H9 (cell line): ENCODE measurements around the gene MRTFB. TPM values are rescaled to one million over a fixed set of nuclear protein-coding genes. Genes with fewer than 3 reads are reported as not detected.

ENCODE experiments used
- DNase-seq: peaks from one replicate; pipeline ENCODE4 v3.0.0-alpha.2; 2017
- H2AFZ ChIP-seq: one replicate; pipeline ENCODE4 v1.6.1; 2013; ENCODE audit warnings: mild to moderate bottlenecking, low read length, control low read depth, moderate library complexity
- H2AK5ac ChIP-seq: 2 replicates; pipeline ENCODE4 v1.6.1; 2013; ENCODE audit warnings: low read length, control low read depth, mixed read lengths; ENCODE audit not compliant: insufficient read length
- H2BK120ac ChIP-seq: one replicate; pipeline ENCODE4 v1.6.1; 2013; ENCODE audit warnings: low read depth, mild to moderate bottlenecking, low read length, control low read depth, inconsistent platforms; ENCODE audit not compliant: poor library complexity, severe bottlenecking
- H2BK12ac ChIP-seq: 2 replicates; pipeline ENCODE4 v1.6.1; 2013; ENCODE audit warnings: low read length, control low read depth, mixed read lengths, low read depth; ENCODE audit not compliant: insufficient read length
- H2BK15ac ChIP-seq: 2 replicates; pipeline ENCODE4 v1.6.1; 2013; ENCODE audit warnings: low read depth, low read length, control low read depth
- H2BK20ac ChIP-seq: one replicate; pipeline ENCODE4 v1.6.1; 2013; ENCODE audit warnings: low read depth, mild to moderate bottlenecking, low read length, control low read depth, inconsistent platforms; ENCODE audit not compliant: poor library complexity, severe bottlenecking
- H2BK5ac ChIP-seq: 2 replicates; pipeline ENCODE4 v1.6.1; 2013; ENCODE audit warnings: low read length, control low read depth, mixed read lengths; ENCODE audit not compliant: insufficient read length
- H3K14ac ChIP-seq: 2 replicates; pipeline ENCODE4 v1.6.1; 2013; ENCODE audit warnings: low read length, control low read depth; ENCODE audit not compliant: insufficient read depth
- H3K18ac ChIP-seq: 2 replicates; pipeline ENCODE4 v1.6.1; 2013; ENCODE audit warnings: low read depth, mild to moderate bottlenecking, mixed read lengths, low read length, control low read depth; ENCODE audit not compliant: insufficient read length
- H3K23ac ChIP-seq: 2 replicates; pipeline ENCODE4 v1.6.1; 2013; ENCODE audit warnings: low read length, control low read depth, mixed read lengths, low read depth; ENCODE audit not compliant: insufficient read length
- H3K23me2 ChIP-seq: 2 replicates; pipeline ENCODE4 v1.6.1; 2013; ENCODE audit warnings: low read depth, mild to moderate bottlenecking, mixed read lengths, low read length, control low read depth; ENCODE audit not compliant: insufficient read length, poor library complexity, severe bottlenecking
- H3K27ac ChIP-seq: 2 replicates; pipeline ENCODE4 v1.5.1; 2013; ENCODE audit warnings: low read length, control low read depth, mixed read lengths, low read depth; ENCODE audit not compliant: insufficient read length
- H3K27me3 ChIP-seq: 2 replicates; pipeline ENCODE4 v1.6.1; 2013; ENCODE audit warnings: low read length, control low read depth, inconsistent platforms; ENCODE audit not compliant: insufficient read depth
- H3K4ac ChIP-seq: 2 replicates; pipeline ENCODE4 v1.6.1; 2013; ENCODE audit warnings: low read depth, mild to moderate bottlenecking, control low read depth, inconsistent platforms, low read length, moderate library complexity
- H3K4me1 ChIP-seq: 2 replicates; pipeline ENCODE4 v1.6.1; 2013; ENCODE audit warnings: low read length, control low read depth, inconsistent platforms; ENCODE audit not compliant: insufficient read depth
- H3K4me2 ChIP-seq: 2 replicates; pipeline ENCODE4 v1.6.1; 2013; ENCODE audit warnings: low read length, control low read depth, mixed read lengths; ENCODE audit not compliant: insufficient read length, insufficient read depth
- H3K56ac ChIP-seq: 2 replicates; pipeline ENCODE4 v1.6.1; 2013; ENCODE audit warnings: low read depth, mild to moderate bottlenecking, mixed read lengths, low read length, control low read depth; ENCODE audit not compliant: insufficient read length
- H3K79me1 ChIP-seq: 2 replicates; pipeline ENCODE4 v1.6.1; 2013; ENCODE audit warnings: low read depth, mild to moderate bottlenecking, moderate library complexity, low read length, control low read depth, inconsistent platforms; ENCODE audit not compliant: insufficient read depth, poor library complexity, severe bottlenecking
- H3K79me2 ChIP-seq: 2 replicates; pipeline ENCODE4 v1.6.1; 2013; ENCODE audit warnings: low read length, control low read depth, inconsistent platforms; ENCODE audit not compliant: insufficient read depth
- H3K9ac ChIP-seq: 2 replicates; pipeline ENCODE4 v1.6.1; 2013; ENCODE audit warnings: low read length, control low read depth, mixed read lengths; ENCODE audit not compliant: insufficient read length; ENCODE audit errors: extremely low read depth
- H3K9me3 ChIP-seq: one replicate; pipeline ENCODE4 v1.6.1; 2013; ENCODE audit warnings: low read depth, low read length, inconsistent platforms; ENCODE audit not compliant: control insufficient read depth
- H3T11ph ChIP-seq: one replicate; pipeline ENCODE4 v1.6.1; 2013; ENCODE audit warnings: mild to moderate bottlenecking, low read length, control low read depth, inconsistent platforms
- H4K20me1 ChIP-seq: one replicate; pipeline ENCODE4 v1.6.1; 2013; ENCODE audit not compliant: control insufficient read depth, insufficient read length, insufficient read depth
- H4K5ac ChIP-seq: 2 replicates; pipeline ENCODE4 v1.6.1; 2013; ENCODE audit warnings: low read depth, mild to moderate bottlenecking, mixed read lengths, low read length, control low read depth; ENCODE audit not compliant: insufficient read length
- H4K8ac ChIP-seq: replicated peaks from 2 replicates; pipeline ENCODE4 v1.6.1; 2013; ENCODE audit warnings: low read length, control low read depth, mixed read lengths, low read depth; ENCODE audit not compliant: insufficient read length
- H4K91ac ChIP-seq: 2 replicates; pipeline ENCODE4 v1.6.1; 2013; ENCODE audit warnings: low read depth, mild to moderate bottlenecking, moderate library complexity, mixed read lengths, low read length, control low read depth; ENCODE audit not compliant: insufficient read length
- H3K27ac Mint-ChIP-seq, 3 experiments: 2 replicates in 2 of 3; 3 replicates in 1 of 3; pipeline ENCODE4 v1.8.0; 2020 to 2021; ENCODE audit warnings: mixed read lengths in 3 of 3, mild to moderate bottlenecking in 1 of 3, moderate library complexity in 1 of 3
- H3K27me3 Mint-ChIP-seq: 2 replicates; pipeline ENCODE4 v1.8.0; 2021; ENCODE audit warnings: low read depth, mild to moderate bottlenecking, moderate library complexity, mixed read lengths
- H3K36me3 Mint-ChIP-seq, 3 experiments: 2 replicates in 2 of 3; 3 replicates in 1 of 3; pipeline ENCODE4 v1.8.0; 2020 to 2021; ENCODE audit warnings: low read depth in 3 of 3, mixed read lengths in 3 of 3; ENCODE audit not compliant: insufficient read depth in 1 of 3
- H3K4me1 Mint-ChIP-seq, 2 experiments: 2 replicates each; pipeline ENCODE4 v1.8.0; 2020; ENCODE audit warnings: mixed read lengths in 2 of 2
- H3K4me3 Mint-ChIP-seq, 2 experiments: 2 replicates in 1 of 2; 3 replicates in 1 of 2; pipeline ENCODE4 v1.8.0; 2020 to 2021; ENCODE audit warnings: mild to moderate bottlenecking in 2 of 2, mixed read lengths in 2 of 2, moderate library complexity in 1 of 2
- H3K9me3 Mint-ChIP-seq, 2 experiments: 2 replicates in 1 of 2; 3 replicates in 1 of 2; pipeline ENCODE4 v1.8.0; 2020; ENCODE audit warnings: mild to moderate bottlenecking in 2 of 2, mixed read lengths in 2 of 2, moderate library complexity in 1 of 2
- CTCF ChIP-seq: fragments of 200-600 bp; sonication (generic); conservative IDR thresholded peaks from 3 replicates; pipeline ENCODE4 v1.8.0; 2021; ENCODE audit warnings: antibody characterized with exemption, mild to moderate bottlenecking
- WGBS: extraction: QIAGEN DNeasy Blood & Tissue Kit; methylation state at CpG from one replicate; pipeline ENCODE4 v1.1.7; 2013; ENCODE audit warnings: missing lambda C conversion rate, low lambda C conversion rate, mixed read lengths; ENCODE audit not compliant: insufficient read length; ENCODE audit errors: extremely low coverage; 5-methylcytosine and 5-hydroxymethylcytosine counted together
- total RNA-seq: library from RNA; stranded (reverse); gene quantifications from 2 replicates; pipeline ENCODE4 v1.2.1, GENCODE V29; 2021

MRTFB gene
- total RNA-seq, 1 experiment from 2014 or later = 29.9 TPM

- Histone ChIP-seq H3K23me2 (no peaks in the 10 kb centered on the region), H3K56ac (no peak overlapping the region), H2BK5ac (no peak overlapping the region), H2AFZ (no peak overlapping the region), H3K4ac (no peak overlapping the region), H3K4me1 (no peaks in the 10 kb centered on the region; the same call in 1 of the 2 replicates), H3K14ac (no peak overlapping the region), H3K27me3 (no peaks in the 10 kb centered on the region), H3K23ac (no peak overlapping the region), H2BK20ac (no peak overlapping the region), H2BK12ac (no peak overlapping the region), H2BK15ac (no peak overlapping the region), H3K18ac (no peak overlapping the region), H3K27ac (no peak overlapping the region), H3K9me3 (no peaks in the 10 kb centered on the region), H2BK120ac (no peak overlapping the region), H3K4me2 (no peak overlapping the region), H3K79me2 (no peaks in the 10 kb centered on the region), H4K20me1 (no peaks in the 10 kb centered on the region), H4K5ac (no peak overlapping the region), H4K91ac (no peak overlapping the region), H2AK5ac (no peak overlapping the region), H4K8ac (no peak overlapping the region), H3K79me1 (no peaks in the 10 kb centered on the region), H3K9ac (no peak overlapping the region), H3T11ph (no peak overlapping the region)
- peaks cover 3 to 4% of the 10 kb centered on the region in 2 experiments; a peak in 1 of 5 replicates for H3K9me3 Mint-ChIP-seq
- no peak for DNase-seq
- TF ChIP-seq CTCF = no peak
- H3K27me3 Mint-ChIP-seq = no peaks in the 10 kb centered on the region
- no peak overlapping the region for H3K4me3 Mint-ChIP-seq
- H3K27ac Mint-ChIP-seq = no peak overlapping the region
- peaks cover 0 to 7% of the 10 kb centered on the region in 2 experiments; a peak in 1 of 4 replicates for H3K4me1 Mint-ChIP-seq
- no CpG with 5 or more reads among the region's 3 CpGs for WGBS
- H3K36me3 Mint-ChIP-seq = no peaks in the 10 kb centered on the region
These were observed 42.9 kb upstream of the MRTFB start for GRCh38 chr16:14028202-14028601.
